C4-2B (cell line): ENCODE data around the gene IL1RAPL2.

Experiments used
- ZFX ChIP-seq: fragments of 450-650 bp; IDR thresholded peaks from 2 replicates; pipeline ENCODE4 v1.6.1; 2017
- TF ChIP-seq, protein P1 (sequence below): fragments of 450-650 bp; conservative IDR thresholded peaks from 2 replicates; pipeline ENCODE4 v1.5.1; 2017; ENCODE audit warnings: mild to moderate bottlenecking

- TF ChIP-seq, protein P1, sequence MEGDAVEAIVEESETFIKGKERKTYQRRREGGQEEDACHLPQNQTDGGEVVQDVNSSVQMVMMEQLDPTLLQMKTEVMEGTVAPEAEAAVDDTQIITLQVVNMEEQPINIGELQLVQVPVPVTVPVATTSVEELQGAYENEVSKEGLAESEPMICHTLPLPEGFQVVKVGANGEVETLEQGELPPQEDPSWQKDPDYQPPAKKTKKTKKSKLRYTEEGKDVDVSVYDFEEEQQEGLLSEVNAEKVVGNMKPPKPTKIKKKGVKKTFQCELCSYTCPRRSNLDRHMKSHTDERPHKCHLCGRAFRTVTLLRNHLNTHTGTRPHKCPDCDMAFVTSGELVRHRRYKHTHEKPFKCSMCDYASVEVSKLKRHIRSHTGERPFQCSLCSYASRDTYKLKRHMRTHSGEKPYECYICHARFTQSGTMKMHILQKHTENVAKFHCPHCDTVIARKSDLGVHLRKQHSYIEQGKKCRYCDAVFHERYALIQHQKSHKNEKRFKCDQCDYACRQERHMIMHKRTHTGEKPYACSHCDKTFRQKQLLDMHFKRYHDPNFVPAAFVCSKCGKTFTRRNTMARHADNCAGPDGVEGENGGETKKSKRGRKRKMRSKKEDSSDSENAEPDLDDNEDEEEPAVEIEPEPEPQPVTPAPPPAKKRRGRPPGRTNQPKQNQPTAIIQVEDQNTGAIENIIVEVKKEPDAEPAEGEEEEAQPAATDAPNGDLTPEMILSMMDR = no peak
- TF ChIP-seq ZFX = no peak
Measured at GRCh38 chrX:104988038-104988437, 422.0 kb downstream of the IL1RAPL2 start.
